OCI-LY3 (cell line): ENCODE measurements around the gene CYSTM1.

ENCODE experiments used
- EZH2phosphoT487 ChIP-seq: fragments of 200-600 bp; shearing (Covaris generic); IDR thresholded peaks from 2 replicates; pipeline ENCODE4 v1.6.1; 2018; ENCODE audit warnings: antibody characterized with exemption, mixed run types, low read depth
- TF ChIP-seq, protein P1 (sequence below): fragments of 200-600, 300-600 bp; sonication (generic); IDR thresholded peaks from 2 replicates; pipeline ENCODE4 v1.5.1; 2014; ENCODE audit warnings: antibody characterized with exemption, low read length, low read depth

DNA sequence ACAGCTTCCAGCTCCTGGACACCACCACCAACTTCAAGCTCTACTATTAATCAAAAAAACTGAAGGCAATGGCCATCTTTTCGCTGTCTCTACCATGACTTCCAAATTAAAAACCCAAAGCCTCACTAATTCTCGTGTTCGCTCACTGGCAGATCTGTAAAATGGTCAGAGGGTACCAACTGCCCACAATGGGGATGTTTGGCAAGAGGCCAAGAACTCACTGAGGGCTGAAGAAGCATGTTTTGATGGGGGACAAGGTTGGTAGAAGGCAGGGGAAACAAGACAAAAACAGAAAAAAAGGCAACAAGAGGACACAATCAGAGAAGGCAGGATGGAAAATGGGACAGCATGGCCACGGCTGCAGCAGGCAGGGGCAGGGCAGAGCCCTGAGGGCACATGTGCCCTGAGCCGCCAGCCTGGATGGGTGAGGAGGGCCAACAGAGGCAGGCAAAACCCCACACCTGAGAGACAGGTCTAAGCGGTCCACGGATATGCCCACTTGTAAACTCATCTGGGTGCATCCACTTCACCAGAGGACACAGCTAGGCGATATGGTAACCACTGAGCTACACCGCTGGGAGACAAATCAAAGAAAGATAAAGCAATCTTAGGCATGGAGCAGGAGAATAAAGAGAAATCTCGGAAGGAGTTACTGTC lies 77.6 kb downstream of the CYSTM1 start:
- TF ChIP-seq, protein P1, sequence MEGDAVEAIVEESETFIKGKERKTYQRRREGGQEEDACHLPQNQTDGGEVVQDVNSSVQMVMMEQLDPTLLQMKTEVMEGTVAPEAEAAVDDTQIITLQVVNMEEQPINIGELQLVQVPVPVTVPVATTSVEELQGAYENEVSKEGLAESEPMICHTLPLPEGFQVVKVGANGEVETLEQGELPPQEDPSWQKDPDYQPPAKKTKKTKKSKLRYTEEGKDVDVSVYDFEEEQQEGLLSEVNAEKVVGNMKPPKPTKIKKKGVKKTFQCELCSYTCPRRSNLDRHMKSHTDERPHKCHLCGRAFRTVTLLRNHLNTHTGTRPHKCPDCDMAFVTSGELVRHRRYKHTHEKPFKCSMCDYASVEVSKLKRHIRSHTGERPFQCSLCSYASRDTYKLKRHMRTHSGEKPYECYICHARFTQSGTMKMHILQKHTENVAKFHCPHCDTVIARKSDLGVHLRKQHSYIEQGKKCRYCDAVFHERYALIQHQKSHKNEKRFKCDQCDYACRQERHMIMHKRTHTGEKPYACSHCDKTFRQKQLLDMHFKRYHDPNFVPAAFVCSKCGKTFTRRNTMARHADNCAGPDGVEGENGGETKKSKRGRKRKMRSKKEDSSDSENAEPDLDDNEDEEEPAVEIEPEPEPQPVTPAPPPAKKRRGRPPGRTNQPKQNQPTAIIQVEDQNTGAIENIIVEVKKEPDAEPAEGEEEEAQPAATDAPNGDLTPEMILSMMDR: no peak
- TF ChIP-seq EZH2phosphoT487: no peak
